A673 (cell line): Measurements from ENCODE around the gene TEC.

ENCODE experiments used
- EZH2 ChIP-seq: fragments of 200-600 bp; sonication (generic); IDR thresholded peaks from 2 replicates; pipeline ENCODE4 v1.6.1; 2017; ENCODE audit warnings: borderline replicate concordance, low read depth, mild to moderate bottlenecking, mixed read lengths, antibody characterized with exemption, low read length; ENCODE audit not compliant: poor library complexity, severe bottlenecking
- TF ChIP-seq, protein P1 (sequence below): fragments of 300-800, 200-600 bp; sonication (generic); conservative IDR thresholded peaks from 2 replicates; pipeline ENCODE4 v1.5.1; 2017; ENCODE audit warnings: low read depth, mild to moderate bottlenecking, antibody characterized with exemption, low read length, moderate library complexity, mixed read lengths

- TF ChIP-seq, protein P1, sequence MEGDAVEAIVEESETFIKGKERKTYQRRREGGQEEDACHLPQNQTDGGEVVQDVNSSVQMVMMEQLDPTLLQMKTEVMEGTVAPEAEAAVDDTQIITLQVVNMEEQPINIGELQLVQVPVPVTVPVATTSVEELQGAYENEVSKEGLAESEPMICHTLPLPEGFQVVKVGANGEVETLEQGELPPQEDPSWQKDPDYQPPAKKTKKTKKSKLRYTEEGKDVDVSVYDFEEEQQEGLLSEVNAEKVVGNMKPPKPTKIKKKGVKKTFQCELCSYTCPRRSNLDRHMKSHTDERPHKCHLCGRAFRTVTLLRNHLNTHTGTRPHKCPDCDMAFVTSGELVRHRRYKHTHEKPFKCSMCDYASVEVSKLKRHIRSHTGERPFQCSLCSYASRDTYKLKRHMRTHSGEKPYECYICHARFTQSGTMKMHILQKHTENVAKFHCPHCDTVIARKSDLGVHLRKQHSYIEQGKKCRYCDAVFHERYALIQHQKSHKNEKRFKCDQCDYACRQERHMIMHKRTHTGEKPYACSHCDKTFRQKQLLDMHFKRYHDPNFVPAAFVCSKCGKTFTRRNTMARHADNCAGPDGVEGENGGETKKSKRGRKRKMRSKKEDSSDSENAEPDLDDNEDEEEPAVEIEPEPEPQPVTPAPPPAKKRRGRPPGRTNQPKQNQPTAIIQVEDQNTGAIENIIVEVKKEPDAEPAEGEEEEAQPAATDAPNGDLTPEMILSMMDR: no peak
- TF ChIP-seq EZH2: no peak
Observed at GRCh38 chr4:48255959-48256342, 13.7 kb downstream of the TEC start.
